Adrenal gland (tissue), 5 donors: ENCODE measurements around the gene SERTAD2.

Experiments
- CTCF ChIP-seq, 6 experiments: fragments of 450-650 bp in 4 of 6; fragments of 200-600 bp in 2 of 6; sonication (generic) in 1 of 6; IDR thresholded peaks; 1 replicate in 5 of 6; 2 replicates in 1 of 6; pipeline versions ENCODE4 v1.5.1 to v1.8.0; 2016 to 2021; ENCODE audit warnings: antibody characterized with exemption in 6 of 6, mild to moderate bottlenecking in 2 of 6, moderate library complexity in 1 of 6
- POLR2A ChIP-seq, 2 donors: fragments of 450-650 bp; IDR thresholded peaks; one replicate each; pipeline ENCODE4 v1.6.1; 2017; ENCODE audit warnings: antibody characterized with exemption in 2 of 2, mild to moderate bottlenecking in 2 of 2, moderate library complexity in 1 of 2
- donor health status: DM: no; HTN: no; CAD: no.

- no peak for TF ChIP-seq CTCF (IDR thresholded peaks at IDR 0.05)
- TF ChIP-seq POLR2A (IDR thresholded peaks at IDR 0.05) = no peak
These were observed 13.8 kb upstream of the SERTAD2 start for GRCh38 chr2:64667535-64667934.
